Activated naive CD4-positive, alpha-beta T cell treated with anti-CD3 and anti-CD28 coated beads, Interleukin-2, amount 50 U/mL, for 16 hours (primary cell): ENCODE measurements around the gene IL21.

Experiments used
- DNase-seq: peaks from one replicate; pipeline ENCODE4 v3.0.0-alpha.2; 2020

The IL21 gene

DNA sequence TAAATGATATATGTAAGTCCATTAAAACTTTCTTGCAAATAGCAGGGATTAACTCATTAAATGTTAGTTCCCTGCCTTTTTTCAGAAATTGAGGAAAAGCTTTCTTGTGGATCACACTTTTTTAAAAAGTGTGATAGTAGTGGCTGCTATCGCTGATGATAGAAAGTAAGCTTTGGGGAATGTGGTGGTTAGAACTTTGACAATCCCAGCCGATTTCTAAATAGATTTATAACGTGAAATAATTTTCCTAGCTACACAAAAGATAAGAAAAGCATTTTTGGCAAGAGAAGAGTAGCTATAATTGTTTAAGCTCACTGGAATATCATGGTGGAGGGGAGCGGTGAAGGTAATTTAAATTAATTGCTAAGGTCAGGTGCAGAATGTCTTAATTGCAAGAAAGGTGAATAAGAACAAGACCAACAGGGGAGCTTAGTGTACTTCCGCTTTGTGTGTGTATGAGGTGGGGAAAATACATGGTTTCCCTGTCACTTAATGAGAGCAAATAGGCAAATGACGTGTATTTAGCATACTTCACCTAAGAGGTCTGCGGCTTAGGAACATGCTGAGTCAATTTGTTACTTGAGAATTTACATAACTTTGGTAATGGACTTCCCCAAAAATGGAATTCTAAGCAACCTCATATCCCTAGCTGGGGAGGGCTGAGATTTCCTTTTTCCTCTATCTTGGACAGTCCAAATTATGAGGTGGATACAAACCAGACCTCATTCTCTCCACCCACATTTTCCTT, 11.7 kb upstream of the IL21 start:
- DNase-seq: no peak

DNA sequence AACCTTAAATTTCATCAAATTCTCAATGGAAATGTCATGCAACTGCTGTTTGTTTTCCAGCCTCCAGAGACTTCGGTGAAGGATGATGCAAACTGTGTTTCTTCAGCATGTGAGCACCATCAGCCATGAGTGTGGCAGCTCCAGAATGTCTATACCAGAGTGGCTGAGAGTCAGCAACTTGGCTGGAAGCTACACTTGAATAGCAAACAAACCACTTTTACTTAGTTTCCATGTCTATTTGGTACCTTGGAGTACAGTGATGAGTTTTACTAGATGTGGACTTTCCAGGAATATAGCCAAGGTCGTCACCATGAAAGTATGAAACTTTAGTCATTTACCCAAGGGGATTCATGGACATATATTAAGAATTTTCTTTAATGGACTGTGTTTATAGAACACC, 4.3 kb upstream of the IL21 start:
- DNase-seq: no peak

DNA sequence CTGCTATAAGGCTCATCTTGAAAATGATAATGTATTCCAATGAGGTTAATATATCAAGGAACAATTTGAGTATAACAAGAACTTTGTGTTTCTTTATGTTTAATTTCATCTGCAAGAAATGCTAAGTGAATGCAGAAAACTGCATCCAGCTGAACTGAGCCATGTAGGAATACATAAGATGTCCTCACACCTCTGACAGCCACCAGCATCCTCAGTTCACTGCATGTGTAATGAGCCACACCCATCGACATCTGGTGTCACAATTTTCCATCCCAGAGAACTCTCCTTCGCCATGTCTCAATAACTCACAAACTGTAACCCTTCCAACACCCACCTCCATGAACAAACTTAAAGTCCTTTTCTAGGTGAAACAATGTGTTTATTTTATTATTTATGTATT, 3.3 kb upstream of the IL21 start:
- DNase-seq: no peak

DNA sequence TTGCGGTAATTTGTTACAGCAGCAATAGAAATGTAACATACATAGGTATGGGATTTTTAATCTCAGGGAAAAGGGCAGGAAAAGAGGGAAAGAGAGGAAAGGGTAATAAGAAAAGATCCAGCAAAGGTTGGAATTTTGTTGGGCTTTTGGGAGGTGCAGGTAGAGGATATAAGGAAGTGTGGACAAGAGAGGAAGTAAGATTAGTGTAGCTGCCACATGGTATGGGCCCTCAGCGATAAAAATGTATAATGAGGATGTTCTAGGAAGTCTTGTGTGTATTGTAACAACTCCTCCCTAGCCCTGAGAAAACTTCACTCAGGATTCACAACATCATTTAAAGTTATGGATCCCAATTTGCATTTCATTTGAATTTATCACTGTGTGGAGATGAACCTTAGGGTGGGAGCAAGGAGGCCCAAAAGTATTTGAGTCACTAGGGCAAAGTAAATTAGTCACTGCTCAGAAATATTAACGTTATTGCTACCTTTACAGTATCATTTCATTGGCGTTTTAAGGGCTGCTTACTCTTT, 2.8 kb upstream of the IL21 start:
- no peak for DNase-seq

DNA sequence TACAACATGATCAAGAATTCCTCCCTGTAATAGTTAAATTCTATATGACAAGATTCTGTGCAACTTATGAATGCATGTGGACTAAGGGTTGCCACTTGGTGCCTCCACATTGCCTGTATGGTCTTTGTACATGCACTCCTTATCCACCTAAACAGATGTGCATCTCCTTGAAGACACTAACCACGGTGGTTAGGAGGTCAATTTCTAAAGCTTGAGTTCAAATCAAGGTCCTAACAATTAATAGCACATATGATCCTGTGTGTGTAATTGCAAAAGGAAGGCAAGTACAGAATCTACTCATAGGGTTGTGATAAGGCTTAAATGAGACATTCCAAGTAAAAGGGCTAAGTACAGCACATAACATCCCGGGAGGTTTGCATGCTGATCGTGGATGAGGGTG, 1.5 kb upstream of the IL21 start:
- DNase-seq: no peak

DNA sequence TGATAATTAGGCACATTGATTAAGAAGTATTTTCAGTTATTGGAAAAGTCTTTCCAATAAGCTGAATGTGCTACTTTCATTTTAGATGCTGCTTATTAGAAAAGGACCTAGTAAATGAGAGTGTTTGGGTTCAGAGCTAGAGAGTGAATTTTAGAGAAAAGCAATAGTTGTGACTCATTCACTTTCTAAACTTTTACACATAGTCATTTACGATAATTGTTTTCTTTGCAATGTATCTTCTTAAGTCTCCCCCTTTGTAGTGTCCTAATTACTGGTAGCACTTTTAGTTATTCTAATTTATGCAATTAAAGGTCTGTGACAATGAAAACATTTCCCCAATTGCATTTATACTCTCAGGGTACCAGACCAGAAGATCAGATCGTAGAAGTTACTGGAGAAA, 1.3 kb downstream of the IL21 start:
- DNase-seq: no peak

DNA sequence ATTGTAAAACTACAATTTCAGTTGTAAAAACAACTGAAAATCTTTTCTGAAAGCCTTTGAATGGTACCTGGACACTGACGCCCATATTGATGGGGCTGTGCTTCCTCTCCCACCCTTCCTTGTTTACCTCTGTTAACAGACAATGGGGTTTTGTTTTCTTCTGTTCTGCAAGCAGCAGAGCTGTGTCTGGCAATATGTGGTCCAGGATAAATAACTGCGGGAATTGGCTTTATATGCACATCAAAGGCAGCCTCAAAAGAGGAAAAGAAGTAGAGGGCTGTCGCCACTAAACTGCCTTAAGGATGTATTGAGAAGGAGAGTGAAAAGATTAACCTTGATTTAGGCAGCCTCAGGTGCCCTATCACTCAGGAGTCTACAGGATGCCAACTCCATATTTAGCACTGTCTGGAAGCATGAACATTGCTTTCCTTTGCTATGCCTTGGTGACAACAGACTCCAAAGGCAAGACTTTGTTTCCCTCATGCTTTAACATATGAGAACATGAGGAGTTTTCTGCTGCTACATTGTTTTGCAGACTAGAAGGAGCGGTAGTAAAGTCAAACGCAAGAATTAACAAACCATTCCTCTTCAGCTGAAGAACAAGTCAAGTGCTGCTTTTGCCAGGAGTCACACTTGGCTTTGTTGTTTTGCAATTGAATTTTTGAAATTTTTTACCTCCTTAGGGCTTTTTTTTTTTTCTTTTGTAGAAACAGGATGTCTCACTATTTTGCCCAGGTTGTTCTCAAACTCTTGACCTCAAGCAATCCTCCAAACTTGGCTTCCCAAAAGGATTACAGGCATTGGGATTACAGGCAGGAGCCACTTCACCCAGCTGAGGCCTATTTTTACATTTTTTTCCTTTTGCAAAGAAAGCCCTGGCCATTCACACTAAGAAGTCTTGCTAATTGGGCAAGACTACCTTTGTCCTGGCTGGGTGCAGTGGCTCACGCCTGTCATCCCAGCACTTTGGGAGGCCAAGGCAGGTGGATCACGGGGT, 3.0 kb downstream of the IL21 start:
- no peak for DNase-seq

DNA sequence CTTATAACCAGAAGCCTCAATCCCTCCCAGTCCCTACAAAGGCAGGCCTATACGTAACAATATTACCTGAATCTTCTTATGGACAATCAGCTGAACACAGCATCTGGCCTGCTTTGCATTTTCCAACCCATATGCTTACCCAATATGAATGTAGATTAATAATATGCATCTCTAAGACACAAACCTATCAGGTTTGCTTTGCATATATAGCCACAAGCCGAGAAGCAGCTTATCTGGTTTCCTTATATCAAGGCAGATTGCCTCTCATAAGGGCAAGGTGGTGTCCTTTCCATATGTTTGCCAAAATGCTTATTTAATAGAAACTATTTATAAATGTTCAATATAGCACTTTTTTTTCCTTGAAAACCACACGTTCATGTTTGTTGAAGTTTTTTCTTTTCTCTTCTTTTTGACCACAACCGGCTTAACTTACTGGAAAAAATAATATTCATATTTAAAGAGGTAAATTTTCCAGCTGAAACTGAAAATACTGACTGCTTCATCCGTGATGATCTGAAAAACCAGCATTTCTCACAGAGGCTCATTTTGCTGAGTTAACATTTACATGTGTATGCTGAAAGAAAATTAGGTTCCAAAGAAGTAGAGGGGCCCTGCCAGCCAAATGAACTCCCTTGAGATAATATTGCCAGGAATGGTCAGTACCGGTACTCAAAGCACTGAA, 3.8 kb downstream of the IL21 start:
- DNase-seq: no peak

DNA sequence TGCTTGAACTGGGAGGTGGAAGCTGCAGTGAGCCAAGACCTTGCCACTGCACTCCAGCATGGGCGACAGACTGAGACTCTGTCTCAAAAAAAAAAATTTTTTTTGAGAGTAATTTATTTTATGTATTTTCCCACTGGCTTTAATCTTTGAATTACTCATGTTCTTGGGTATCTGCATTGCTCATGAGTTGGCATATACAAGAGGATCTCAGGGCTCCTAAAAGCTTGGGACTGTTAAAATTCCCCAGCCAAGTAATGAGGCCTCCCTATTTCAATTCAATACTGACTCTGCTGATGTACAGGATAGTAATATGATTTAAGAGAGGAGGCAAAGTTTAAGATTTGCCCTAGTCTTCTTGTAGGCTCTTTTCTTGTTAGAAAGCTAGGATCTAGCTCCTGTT, 6.2 kb downstream of the IL21 start:
- no peak for DNase-seq

DNA sequence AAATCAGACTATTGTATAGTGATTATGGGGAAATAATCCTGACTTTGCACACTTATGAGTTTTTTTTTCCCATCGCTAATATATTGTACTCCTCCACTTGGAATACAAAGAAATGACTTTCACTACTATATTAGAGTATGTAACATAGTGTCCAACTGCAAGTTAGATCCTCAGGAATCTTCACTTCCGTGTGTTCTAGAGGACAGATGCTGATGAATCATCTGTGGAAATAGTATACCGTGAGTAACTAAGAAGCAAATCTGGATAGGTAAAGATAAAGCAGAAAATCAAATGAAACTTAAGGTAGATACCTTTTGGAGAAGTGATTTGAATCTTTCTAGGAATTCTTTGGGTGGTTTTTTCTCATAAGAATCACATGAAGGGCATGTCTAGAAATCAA, 8.3 kb downstream of the IL21 start:
- DNase-seq: no peak

DNA sequence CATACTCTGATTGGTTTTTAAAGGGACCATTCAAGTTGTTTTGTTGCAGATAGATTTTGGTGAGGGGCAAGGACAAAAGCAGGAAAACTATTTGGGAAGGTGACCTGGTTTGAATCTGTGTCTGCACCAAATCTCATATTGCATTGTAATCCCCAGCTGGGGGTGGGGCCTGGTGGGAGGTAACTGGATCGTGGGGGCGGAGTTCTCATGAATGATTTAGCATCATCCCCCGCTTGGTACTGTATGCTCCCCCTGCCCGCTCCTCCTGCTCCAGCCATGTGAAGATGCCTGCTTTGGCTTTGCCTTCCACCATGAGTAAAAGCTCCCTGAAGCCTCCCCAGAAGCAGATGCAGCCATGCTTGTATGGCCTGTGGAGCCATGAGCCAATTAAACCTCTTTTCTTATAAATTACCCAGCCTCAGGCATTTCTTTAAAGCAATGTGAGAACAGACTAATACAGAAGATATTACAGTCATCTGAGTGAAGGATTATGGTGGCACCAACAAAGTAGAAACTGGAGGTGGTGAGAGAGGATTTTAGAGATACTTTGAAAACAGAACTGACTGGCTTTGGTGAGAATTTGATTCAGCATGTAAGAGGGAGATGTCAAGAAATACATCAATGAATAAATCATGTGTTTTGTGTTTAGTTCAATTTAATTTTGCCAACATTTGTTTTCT, 14.4 kb downstream of the IL21 start:
- no peak for DNase-seq

DNA sequence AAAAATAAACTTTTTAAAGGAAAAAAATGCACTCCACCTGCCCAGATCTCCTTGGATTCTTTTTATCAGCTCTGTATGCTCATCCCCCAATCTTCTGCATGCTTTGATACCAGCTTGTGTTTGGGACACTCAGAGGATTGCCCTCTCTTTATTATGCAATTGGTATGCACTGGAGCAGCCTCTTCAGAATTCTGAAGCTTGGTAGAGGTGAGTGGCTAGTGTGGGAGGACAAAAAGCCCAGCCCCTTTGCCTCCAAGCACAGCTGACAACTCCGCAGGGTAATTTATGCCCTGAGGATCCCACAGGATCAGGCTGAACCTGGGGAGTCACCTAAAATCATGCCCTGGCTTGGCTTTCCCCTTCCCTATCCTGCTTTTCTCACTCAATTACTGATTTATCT, 16.7 kb downstream of the IL21 start:
- DNase-seq: no peak

DNA sequence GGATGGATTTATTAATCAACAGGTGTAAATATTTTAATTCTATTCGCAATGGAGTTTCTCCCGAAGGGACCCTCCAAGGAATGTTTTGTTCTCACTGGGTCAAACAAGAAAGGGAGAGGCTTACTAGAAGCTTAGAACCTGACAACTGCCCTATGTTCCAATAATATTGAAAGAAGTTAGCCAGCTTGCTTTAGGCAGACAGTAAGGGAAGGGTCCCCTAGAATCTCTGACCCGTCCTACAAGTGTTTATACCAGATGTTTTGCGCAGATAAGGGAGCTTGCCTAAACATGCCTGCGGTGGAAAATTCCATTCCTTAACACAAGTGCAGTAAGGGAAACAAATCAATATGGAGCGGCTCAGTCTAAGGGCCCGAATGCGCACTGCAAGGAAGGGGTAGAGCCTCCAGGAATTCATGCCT, 17.7 kb downstream of the IL21 start:
- no peak for DNase-seq

DNA sequence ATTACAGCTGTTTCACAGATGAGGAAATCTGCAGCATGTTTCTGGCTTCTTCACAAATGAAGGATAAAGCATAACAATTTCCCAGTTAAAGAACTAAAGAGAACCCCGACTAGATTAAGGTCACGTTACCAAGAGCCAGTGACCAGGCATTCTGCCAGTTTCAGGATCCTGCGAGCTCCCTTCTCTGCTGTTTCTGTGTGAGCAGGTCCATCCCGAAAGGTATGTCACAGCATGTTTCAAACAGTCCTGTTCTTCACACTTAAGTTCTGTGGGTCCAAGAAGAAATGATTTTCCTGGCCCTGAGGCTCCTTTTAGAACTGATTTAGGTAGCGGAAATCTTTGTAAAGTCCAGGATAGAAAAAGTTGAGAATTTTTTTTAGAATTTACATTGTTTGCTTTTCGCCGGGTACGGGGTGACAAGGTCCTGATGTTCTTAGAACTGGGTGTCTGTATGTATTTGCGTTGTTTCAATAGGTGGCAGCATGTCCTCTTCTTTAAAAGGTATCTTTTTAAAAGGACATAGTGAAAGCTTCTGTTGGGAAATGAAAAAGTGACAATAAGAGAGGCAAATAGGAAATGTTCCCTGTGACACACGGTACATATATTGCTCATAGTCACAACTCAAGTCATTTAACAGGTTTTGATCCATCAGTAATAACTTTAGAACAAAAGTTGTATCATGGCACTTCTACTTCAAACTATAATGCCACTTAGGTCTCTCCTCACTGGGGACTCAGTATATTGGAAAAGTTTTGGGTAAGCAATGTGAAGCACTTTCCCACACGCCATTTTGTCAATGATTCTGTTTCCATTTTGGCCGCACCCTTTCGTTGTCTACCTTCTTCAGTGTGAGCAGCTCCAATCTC, 18.4 kb downstream of the IL21 start:
- DNase-seq: no peak

DNA sequence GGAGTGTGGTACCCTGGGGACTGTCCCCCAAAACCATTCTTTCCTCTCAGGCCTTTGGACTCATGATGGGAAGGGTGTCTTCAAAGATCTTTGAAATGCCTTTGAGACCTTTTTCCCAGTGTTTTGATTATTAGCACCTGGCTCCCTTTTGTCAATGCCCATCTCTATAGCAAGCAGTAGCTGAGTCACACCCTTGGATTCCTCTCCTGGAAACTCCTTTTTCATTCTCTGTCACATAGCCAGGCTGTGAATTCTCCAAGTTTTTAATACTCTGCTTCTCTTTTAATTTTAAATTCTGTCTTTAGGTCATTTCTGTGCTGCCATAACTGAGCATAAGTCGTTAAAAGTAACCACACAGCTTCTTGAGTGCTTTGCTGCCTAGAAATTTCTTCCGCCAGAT, 29.7 kb downstream of the IL21 start:
- DNase-seq: no peak

DNA sequence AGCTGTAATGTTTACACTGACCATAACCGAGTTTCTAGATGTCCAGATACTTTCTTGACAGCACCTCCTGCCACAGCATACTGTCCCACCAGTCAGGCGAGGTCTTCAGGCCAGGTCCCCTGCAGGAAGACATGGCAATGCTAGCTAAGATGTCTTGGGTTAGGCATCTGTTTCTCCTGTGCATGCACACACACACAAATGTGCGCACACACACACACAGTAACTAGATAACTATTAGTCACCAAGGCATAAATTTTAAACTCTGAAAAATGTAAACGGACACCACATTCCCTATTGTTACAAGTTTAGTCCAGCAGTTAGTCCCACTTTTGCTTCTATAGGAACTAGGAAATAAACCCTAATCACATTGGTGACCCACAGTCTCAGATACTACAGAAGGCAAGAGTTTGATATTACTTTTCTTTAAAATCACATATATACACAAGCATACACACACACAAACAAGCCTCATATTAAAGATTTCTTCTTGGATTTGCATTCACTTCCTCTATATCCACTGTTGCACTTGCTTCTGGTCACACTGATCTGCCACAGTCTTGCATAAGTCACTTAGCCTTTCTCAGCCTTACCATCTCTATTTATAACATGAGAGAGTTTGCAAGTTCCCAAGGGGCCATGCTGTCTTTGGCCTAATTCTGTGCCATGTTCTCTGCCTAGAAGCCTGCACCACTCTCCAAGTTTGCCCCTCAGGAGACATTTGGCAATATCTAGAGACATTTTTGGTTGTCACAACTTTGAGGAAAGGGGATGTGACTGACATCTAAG, 32.2 kb downstream of the IL21 start:
- DNase-seq: no peak

DNA sequence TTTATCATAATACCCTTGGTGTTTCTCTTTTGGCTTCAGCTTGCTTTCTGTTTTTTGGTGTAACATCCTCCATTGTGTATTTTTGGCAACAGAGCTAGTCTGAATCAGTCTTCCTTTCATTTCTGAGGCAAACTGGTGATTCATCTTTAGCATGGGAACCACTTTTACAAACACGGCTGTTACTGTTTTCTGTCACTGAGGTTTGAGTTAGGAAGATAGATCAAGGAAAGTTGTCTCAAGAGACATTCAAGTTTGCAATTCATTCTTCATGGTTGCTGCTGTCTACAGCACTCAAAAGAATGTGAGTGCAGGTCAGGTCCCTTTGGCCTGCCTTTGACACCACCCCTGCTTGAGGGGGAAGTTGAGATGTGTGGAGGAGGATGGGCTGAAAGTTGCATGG, 36.3 kb downstream of the IL21 start:
- no peak for DNase-seq

DNA sequence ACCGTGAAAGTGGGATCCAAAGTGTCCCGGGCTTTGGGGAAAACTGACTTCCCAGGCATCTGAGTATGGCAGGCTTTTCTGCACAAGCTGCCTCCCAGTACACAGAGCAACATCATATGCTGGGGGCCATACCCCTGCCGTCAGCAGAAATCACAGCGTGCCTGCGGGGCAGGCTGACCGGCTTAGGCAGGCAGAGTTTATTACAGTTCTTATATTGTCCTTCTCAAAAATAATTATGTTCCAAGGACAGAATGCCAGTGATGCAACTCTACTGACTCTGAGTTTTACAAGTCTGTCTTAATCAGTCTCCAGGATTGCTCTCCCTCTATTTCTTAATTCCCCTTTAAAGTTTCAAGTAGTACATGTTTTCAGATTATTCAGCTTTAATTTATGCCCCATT, 37.0 kb downstream of the IL21 start:
- no peak for DNase-seq

DNA sequence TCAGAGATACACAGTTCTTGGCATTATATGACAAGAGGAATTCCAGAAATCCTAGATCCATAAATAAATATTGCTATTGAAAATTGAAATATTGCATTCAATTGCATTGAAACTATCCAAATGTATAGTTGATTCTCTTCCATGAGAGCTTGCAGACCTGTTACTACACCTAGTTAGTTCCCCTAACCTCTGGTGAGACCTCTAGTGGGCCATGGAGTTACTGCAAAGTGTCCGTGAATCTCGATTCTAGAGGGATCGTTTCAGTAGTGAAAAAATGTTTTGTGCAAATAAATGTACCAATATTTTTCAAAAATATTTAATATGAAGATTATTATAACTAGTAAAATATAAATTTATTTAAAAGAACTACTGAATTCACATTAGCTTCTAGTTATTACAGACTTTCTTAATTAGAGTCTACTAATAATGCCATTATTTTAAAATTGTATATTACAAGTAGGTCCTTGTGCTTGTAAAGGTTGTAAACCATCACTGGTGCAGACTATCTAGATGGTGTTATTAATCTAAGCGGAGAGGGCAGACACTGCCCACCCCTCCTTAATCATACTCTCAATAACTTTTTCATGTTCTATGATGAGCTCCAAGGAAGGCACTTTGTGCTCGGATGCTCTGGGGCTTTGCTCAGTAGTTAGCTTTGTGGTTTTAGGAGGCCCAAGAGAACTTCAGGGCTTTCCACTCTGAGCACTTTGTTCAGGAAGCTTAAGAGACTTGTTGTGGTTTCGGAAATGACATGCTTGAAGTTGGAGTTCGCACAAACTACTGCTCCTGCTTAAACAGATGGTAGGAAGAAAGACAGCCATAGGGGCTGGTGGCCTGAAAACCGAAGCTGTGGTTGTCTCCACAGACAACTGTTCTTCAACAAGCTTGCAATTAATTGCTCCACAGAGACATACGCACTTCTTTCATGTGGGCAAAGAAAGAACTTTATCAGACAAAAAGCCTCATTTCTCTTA, 42.8 kb downstream of the IL21 start:
- DNase-seq: peak; percentile 71

DNA sequence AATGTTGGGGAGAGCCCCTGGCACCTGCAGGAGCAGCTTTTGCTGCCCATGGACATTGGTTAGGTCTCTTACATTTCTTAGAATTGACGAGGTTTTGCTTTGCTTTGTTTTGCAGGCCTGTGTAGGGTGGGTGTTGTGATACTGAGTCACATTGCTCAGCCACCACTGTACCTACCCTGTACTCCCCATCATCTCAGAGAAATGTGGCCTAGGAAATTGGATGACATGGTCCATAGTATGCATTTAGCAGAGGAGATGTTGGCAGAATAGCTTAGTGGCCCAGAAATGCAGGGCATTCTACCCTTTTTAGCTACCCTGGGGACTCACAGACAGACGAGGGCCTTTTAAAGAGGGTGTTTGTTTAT, 43.7 kb downstream of the IL21 start:
- DNase-seq: no peak
